K562 (cell line): ENCODE results near the gene SPRR2D. TPM values are rescaled to one million over a fixed set of nuclear protein-coding genes. Genes with fewer than 3 reads are reported as not detected.

Source experiments
- ATAC-seq: fragments of 200-7000 bp; cut with Tn5 transposase; 3 replicates; pipeline ENCODE4 v1.9.1; 2020; ENCODE audit warnings: moderate library complexity
- BruUV-seq: library from RNA; stranded (reverse); fragments of 400-500 nt; replicated peaks from 2 replicates; lab custom pipeline; 2021; lab: Mats Ljungman, UMichigan
- CTCF ChIA-PET: fragments of 300-600 bp; formaldehyde crosslinking; extraction: SDS; loops from one replicate; lab custom pipeline; 2021; ENCODE audit warnings: low intra/inter-chr PET ratio; lab: Yijun Ruan, JAX
- POLR2A ChIA-PET: fragments of 300-600, 350-650 bp; sonication (Branson Sonifier 250); formaldehyde crosslinking; extraction: SDS; loops from one replicate; lab custom pipeline; 2021; ENCODE audit warnings: antibody characterized with exemption, inconsistent platforms; lab: Yijun Ruan, JAX
- DNase-seq, 4 experiments: peaks; one replicate each; pipeline versions ENCODE4 v3.0.0 to v3.0.0-alpha.2; 2011 to 2018; ENCODE audit warnings: low spot score in 3 of 4, mixed read lengths in 3 of 4; ENCODE audit errors: extremely low read depth in 1 of 4
- FAIRE-seq: peaks from 2 replicates; lab custom pipeline; 2011; peaks lifted over from hg19 to GRCh38; lab: Jason Lieb, UNC
- H2AFZ ChIP-seq: 2 replicates; pipeline ENCODE4 v1.6.0; 2011; ENCODE audit warnings: low read depth, low read length, control low read depth, inconsistent platforms
- H3K27ac ChIP-seq: fragments of 200-600 bp; 3 replicates; pipeline ENCODE4 v1.8.0; 2011; ENCODE audit warnings: low read depth, mild to moderate bottlenecking, control low read depth, inconsistent platforms, low read length, moderate library complexity, mixed read lengths; ENCODE audit errors: extremely low read depth
- H3K27me3 ChIP-seq, 2 experiments: fragments of 300-600 bp in 1 of 2; 2 replicates in 1 of 2; 3 replicates in 1 of 2; pipeline versions ENCODE4 v1.6.0 to v1.8.0; 2011; ENCODE audit warnings: inconsistent platforms in 2 of 2, low read length in 2 of 2, mild to moderate bottlenecking in 1 of 2, mixed read lengths in 1 of 2, moderate library complexity in 1 of 2; ENCODE audit not compliant: control insufficient read depth in 2 of 2, insufficient read depth in 2 of 2
- H3K36me3 ChIP-seq: fragments of 300-600 bp; 3 replicates; pipeline ENCODE4 v1.8.0; 2011; ENCODE audit warnings: mild to moderate bottlenecking, low read length, inconsistent platforms; ENCODE audit not compliant: control insufficient read depth, insufficient read depth
- H3K4me1 ChIP-seq, 2 experiments: fragments of 200-600 bp in 1 of 2; replicated peaks in 1 of 2; 2 replicates in 1 of 2; 3 replicates in 1 of 2; pipeline versions ENCODE4 v1.5.1 to v1.8.0; 2011; ENCODE audit warnings: inconsistent platforms in 2 of 2, low read length in 2 of 2, mild to moderate bottlenecking in 1 of 2, mixed read lengths in 1 of 2, moderate library complexity in 1 of 2; ENCODE audit not compliant: control insufficient read depth in 2 of 2, insufficient read depth in 2 of 2
- H3K4me2 ChIP-seq: 2 replicates; pipeline ENCODE4 v1.6.1; 2011; ENCODE audit warnings: low read length, control low read depth, inconsistent platforms, mixed read lengths; ENCODE audit not compliant: insufficient read depth
- H3K4me3 ChIP-seq: fragments of 200-600 bp; sonication (generic), shearing (Covaris generic); 2 replicates; pipeline ENCODE4 v1.5.1; 2016; ENCODE audit warnings: control low read depth, inconsistent platforms
- H3K79me2 ChIP-seq: fragments of 200-600 bp; 3 replicates; pipeline ENCODE4 v1.8.0; 2011; ENCODE audit warnings: low read length, inconsistent platforms; ENCODE audit not compliant: control insufficient read depth, insufficient read depth
- H3K9ac ChIP-seq, 2 experiments: 2 replicates each; pipeline versions ENCODE4 v1.6.0 to v1.6.1; 2011; ENCODE audit warnings: low read depth in 2 of 2, low read length in 2 of 2, control low read depth in 1 of 2, inconsistent platforms in 1 of 2, mild to moderate bottlenecking in 1 of 2, mixed read lengths in 1 of 2; ENCODE audit not compliant: insufficient read depth in 1 of 2
- H3K9me1 ChIP-seq: one replicate; pipeline ENCODE4 v1.6.0; 2011; ENCODE audit warnings: inconsistent platforms, mild to moderate bottlenecking, low read length, moderate library complexity; ENCODE audit not compliant: control insufficient read depth, insufficient read depth
- H3K9me3 ChIP-seq: replicated peaks from 2 replicates; pipeline ENCODE4 v1.5.1; 2011; ENCODE audit warnings: low read depth, low read length, inconsistent platforms; ENCODE audit not compliant: control insufficient read depth, insufficient read depth
- H4K20me1 ChIP-seq: replicated peaks from 2 replicates; pipeline ENCODE4 v1.6.1; 2011; ENCODE audit warnings: low read length, inconsistent platforms, mixed read lengths; ENCODE audit not compliant: control insufficient read depth, insufficient read depth
- DIDO1 ChIP-seq: fragments of 450-650 bp; IDR thresholded peaks from 2 replicates; pipeline ENCODE4 v1.6.1; 2016; ENCODE audit warnings: low read depth, missing biosample characterization, missing genetic modification characterization
- MCM3 ChIP-seq: fragments of 450-650 bp; IDR thresholded peaks from 2 replicates; pipeline ENCODE4 v1.6.1; 2016
- MYC ChIP-seq, 2 experiments: fragments of 250-450 bp in 1 of 2; sonication (Bioruptor Pico) in 1 of 2; IDR thresholded peaks; 2 replicates each; pipeline versions ENCODE4 v1.5.1 to v1.6.1; 2012 to 2021; ENCODE audit warnings: low read depth in 2 of 2, borderline replicate concordance in 1 of 2, improper control_type of control experiment in 1 of 2, low read length in 1 of 2, mild to moderate bottlenecking in 1 of 2, moderate library complexity in 1 of 2
- NCOA1 ChIP-seq: fragments of 450-650 bp; IDR thresholded peaks from 2 replicates; pipeline ENCODE4 v1.6.1; 2016; ENCODE audit warnings: low read depth
- RAD51 ChIP-seq: fragments of 450-650 bp; IDR thresholded peaks from 2 replicates; pipeline ENCODE4 v1.7.1; 2016; ENCODE audit warnings: low read depth, mild to moderate bottlenecking, borderline replicate concordance
- RCOR1 ChIP-seq, 2 experiments: IDR thresholded peaks; 2 replicates each; pipeline ENCODE4 v1.6.1; 2012; ENCODE audit warnings: low read depth in 2 of 2, low read length in 2 of 2, borderline replicate concordance in 1 of 2, improper control_type of control experiment in 1 of 2
- SMAD1 ChIP-seq: fragments of 150-350 bp; IDR thresholded peaks from 2 replicates; pipeline ENCODE4 v1.6.1; 2014; ENCODE audit warnings: low read length, low read depth; ENCODE audit not compliant: partially characterized antibody
- STAG1 ChIP-seq: sonication (generic); formaldehyde crosslinking; IDR thresholded peaks from 2 replicates; pipeline ENCODE4 v1.5.0; 2020; ENCODE audit warnings: missing genetic modification reagents, borderline replicate concordance
- TBP ChIP-seq: optimal IDR thresholded peaks from 2 replicates; pipeline ENCODE3; 2011; ENCODE audit warnings: low read depth, low read length, improper control_type of control experiment
- XRCC3 ChIP-seq: fragments of 450-650 bp; IDR thresholded peaks from 2 replicates; pipeline ENCODE4 v1.6.1; 2017; ENCODE audit warnings: mild to moderate bottlenecking, moderate library complexity
- ZKSCAN3 ChIP-seq: fragments of 250-450 bp; sonication (Bioruptor Pico); IDR thresholded peaks from 2 replicates; pipeline ENCODE4 v1.4.0; 2020
- ZNF217 ChIP-seq: sonication (generic); formaldehyde crosslinking; IDR thresholded peaks from 2 replicates; pipeline ENCODE4 v1.8.0; 2022; ENCODE audit warnings: mild to moderate bottlenecking, missing genetic modification reagents
- ZNF354B ChIP-seq: fragments of 250-450 bp; sonication (Bioruptor Pico); IDR thresholded peaks from 2 replicates; pipeline ENCODE4 v1.4.0; 2020
- ZNF408 ChIP-seq: fragments of 250-450 bp; sonication (Bioruptor Pico); IDR thresholded peaks from 2 replicates; pipeline ENCODE4 v1.4.0; 2020; ENCODE audit warnings: low read depth, mild to moderate bottlenecking, moderate library complexity
- in situ Hi-C: fragments of 300-500 bp; cut with MboI; formaldehyde crosslinking; loops from 4 replicates; pipeline ENCODE4 v1.15.0; 2018; ENCODE audit warnings: inconsistent platforms, mixed read lengths
- intact Hi-C: fragments of 100-400 bp; cut with micrococcal nuclease; formaldehyde crosslinking; loops from 2 replicates; pipeline ENCODE4 v1.14.2; 2022
- polyA plus RNA-seq, 8 experiments: library from polyadenylated mRNA; depleted of rRNA in 4 of 8; stranded (reverse) in 5 of 8; unstranded in 3 of 8; fragments of >200 nt; fragmentation: Nextera tagmentation in 2 of 8; fragmentation: Illumina TruSeq in 1 of 8; extraction: Ambion mirVana in 2 of 8; extraction: Trizol in 1 of 8; gene quantifications; 2 replicates each; pipeline versions ENCODE4 v1.2.1 to v1.2.3, GENCODE V29; 2011 to 2014; ENCODE audit warnings: inconsistent platforms in 1 of 8, missing spikeins in 1 of 8
- total RNA-seq, 7 experiments: library from RNA; depleted of rRNA in 6 of 7; stranded (reverse); fragments of >200 nt in 6 of 7; fragmentation: Illumina TruSeq in 2 of 7; extraction: Trizol in 2 of 7; gene quantifications; 2 replicates each; pipeline versions ENCODE4 v1.2.1 to v1.2.3, GENCODE V29; 2011 to 2021; ENCODE audit warnings: low replicate concordance in 1 of 7
- TF ChIP-seq, protein P1 (sequence below), 3 experiments: fragments of 200-800 bp in 1 of 3; sonication (Bioruptor generic) in 1 of 3; sonication (generic) in 1 of 3; formaldehyde crosslinking in 1 of 3; IDR thresholded peaks; 2 replicates each; pipeline versions ENCODE4 v1.6.1 to v1.8.0; 2016 to 2022; ENCODE audit warnings: mild to moderate bottlenecking in 2 of 3, missing compliant biosample characterization in 2 of 3, missing genetic modification characterization in 2 of 3, missing genetic modification reagents in 1 of 3
- TF ChIP-seq, protein P2 (sequence below): fragments of 200-800 bp; sonication (Bioruptor generic); IDR thresholded peaks from 2 replicates; pipeline ENCODE4 v1.6.1; 2016; ENCODE audit warnings: missing genetic modification characterization, missing compliant biosample characterization

The SPRR2D gene
- total and polyA plus RNA-seq, 9 of the 15 experiments (the other 6 are each of a cell fraction or from before 2014, with no cell fraction given): 0.91 to 5.1 (median 3.2) TPM; not detected in 1

DNA sequence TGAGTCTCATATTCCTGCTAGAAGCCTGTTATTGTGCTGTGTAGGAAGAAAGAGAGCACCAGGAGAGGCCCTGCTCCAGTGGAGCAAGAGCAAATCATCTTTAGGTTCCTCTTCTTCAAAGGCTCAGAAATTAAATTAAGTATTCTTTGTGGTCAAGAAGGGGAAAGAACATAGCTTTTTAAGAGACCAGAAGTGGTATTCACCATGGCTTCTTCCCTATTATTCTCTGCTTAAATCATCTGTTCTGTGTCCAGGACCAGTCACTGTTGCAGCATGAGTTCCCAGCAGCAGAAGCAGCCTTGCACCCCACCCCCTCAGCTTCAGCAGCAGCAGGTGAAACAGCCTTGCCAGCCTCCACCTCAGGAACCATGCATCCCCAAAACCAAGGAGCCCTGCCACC is 8.8 kb downstream of the SPRR2D start:
- Histone ChIP-seq H3K9me1 (no peaks in the 10 kb centered on the region), H3K4me1 (no peaks in the 10 kb centered on the region), H3K79me2 (no peaks in the 10 kb centered on the region), H3K27me3 (no peaks in the 10 kb centered on the region), H3K4me3 (no peak overlapping the region), H4K20me1 (no peaks in the 10 kb centered on the region), H3K36me3 (no peaks in the 10 kb centered on the region), H3K9me3 (no peaks in the 10 kb centered on the region), H2AFZ (no peak overlapping the region)
- no TSS peak for BruUV-seq
- no peak for DNase-seq
- CTCF ChIA-PET: interaction anchor here (0.6 kb wide), 1 partner anchor 149 kb away, joined by 3 read pairs; no protein-coding TSS in a partner anchor
- POLR2A ChIA-PET: no interaction called here
- TF ChIP-seq XRCC3: no peak
- TF ChIP-seq ZNF408 (CRISPR knock-in tag): no peak
- no peak for TF ChIP-seq SMAD1
- TF ChIP-seq ZNF354B: no peak
- TF ChIP-seq RCOR1 (IDR thresholded peaks at IDR 0.05; ENCODE audit: borderline replicate concordance in 1 of 2, low read depth in 2 of 2, low read length in 2 of 2): no peak
- TF ChIP-seq ZNF217 (CRISPR knock-in tag): no peak
- TF ChIP-seq MYC (IDR thresholded peaks at IDR 0.05; ENCODE audit: low read depth, low read length): no peak
- TF ChIP-seq MYC (CRISPR knock-in tag; IDR thresholded peaks at IDR 0.05; ENCODE audit: borderline replicate concordance, low read depth): no peak
- no peak for TF ChIP-seq RAD51
- TF ChIP-seq ZKSCAN3: no peak
- no peak for TF ChIP-seq MCM3
- TF ChIP-seq, protein P1, sequence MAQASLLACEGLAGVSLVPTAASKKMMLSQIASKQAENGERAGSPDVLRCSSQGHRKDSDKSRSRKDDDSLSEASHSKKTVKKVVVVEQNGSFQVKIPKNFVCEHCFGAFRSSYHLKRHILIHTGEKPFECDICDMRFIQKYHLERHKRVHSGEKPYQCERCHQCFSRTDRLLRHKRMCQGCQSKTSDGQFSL (CRISPR knock-in tag; IDR thresholded peaks at IDR 0.05): no peak
- TF ChIP-seq, protein P1 (tag; IDR thresholded peaks at IDR 0.05): no peak
- no peak for TF ChIP-seq DIDO1 (tag)
- no peak for TF ChIP-seq NCOA1
- no peak for TF ChIP-seq STAG1 (CRISPR knock-in tag)
- TF ChIP-seq, protein P2, sequence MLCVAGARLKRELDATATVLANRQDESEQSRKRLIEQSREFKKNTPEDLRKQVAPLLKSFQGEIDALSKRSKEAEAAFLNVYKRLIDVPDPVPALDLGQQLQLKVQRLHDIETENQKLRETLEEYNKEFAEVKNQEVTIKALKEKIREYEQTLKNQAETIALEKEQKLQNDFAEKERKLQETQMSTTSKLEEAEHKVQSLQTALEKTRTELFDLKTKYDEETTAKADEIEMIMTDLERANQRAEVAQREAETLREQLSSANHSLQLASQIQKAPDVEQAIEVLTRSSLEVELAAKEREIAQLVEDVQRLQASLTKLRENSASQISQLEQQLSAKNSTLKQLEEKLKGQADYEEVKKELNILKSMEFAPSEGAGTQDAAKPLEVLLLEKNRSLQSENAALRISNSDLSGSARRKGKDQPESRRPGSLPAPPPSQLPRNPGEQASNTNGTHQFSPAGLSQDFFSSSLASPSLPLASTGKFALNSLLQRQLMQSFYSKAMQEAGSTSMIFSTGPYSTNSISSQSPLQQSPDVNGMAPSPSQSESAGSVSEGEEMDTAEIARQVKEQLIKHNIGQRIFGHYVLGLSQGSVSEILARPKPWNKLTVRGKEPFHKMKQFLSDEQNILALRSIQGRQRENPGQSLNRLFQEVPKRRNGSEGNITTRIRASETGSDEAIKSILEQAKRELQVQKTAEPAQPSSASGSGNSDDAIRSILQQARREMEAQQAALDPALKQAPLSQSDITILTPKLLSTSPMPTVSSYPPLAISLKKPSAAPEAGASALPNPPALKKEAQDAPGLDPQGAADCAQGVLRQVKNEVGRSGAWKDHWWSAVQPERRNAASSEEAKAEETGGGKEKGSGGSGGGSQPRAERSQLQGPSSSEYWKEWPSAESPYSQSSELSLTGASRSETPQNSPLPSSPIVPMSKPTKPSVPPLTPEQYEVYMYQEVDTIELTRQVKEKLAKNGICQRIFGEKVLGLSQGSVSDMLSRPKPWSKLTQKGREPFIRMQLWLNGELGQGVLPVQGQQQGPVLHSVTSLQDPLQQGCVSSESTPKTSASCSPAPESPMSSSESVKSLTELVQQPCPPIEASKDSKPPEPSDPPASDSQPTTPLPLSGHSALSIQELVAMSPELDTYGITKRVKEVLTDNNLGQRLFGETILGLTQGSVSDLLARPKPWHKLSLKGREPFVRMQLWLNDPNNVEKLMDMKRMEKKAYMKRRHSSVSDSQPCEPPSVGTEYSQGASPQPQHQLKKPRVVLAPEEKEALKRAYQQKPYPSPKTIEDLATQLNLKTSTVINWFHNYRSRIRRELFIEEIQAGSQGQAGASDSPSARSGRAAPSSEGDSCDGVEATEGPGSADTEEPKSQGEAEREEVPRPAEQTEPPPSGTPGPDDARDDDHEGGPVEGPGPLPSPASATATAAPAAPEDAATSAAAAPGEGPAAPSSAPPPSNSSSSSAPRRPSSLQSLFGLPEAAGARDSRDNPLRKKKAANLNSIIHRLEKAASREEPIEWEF: no peak
- TF ChIP-seq TBP: no peak
- TF ChIP-seq, all 486 proteins: peak for 0
- Histone ChIP-seq H3K9ac (no peak overlapping the region), H3K27ac (no peak overlapping the region), H3K4me2 (no peak overlapping the region)
- ATAC-seq (no peak), FAIRE-seq (no peak)
- intact Hi-C loops: loop anchor here (2.0 kb wide), 2 partner anchors 71 to 161 kb away; no protein-coding TSS in a partner anchor
- in situ Hi-C loops: no loop called here
